Epithelial cell of esophagus (primary cell): ENCODE results near the gene FAM110D.

Source experiments
- DNase-seq: peaks from one replicate; pipeline ENCODE4 v3.0.0; 2010; ENCODE audit warnings: low read depth
- H3K4me3 ChIP-seq: 2 replicates; pipeline ENCODE4 v1.5.1; 2011; ENCODE audit warnings: mild to moderate bottlenecking, low read length, control low read depth
- TF ChIP-seq, protein P1 (sequence below): IDR thresholded peaks from 2 replicates; pipeline ENCODE4 v1.5.1; 2011; ENCODE audit warnings: low read depth, mild to moderate bottlenecking, low read length, control low read depth, inconsistent platforms; ENCODE audit not compliant: insufficient read depth; ENCODE audit errors: missing control alignments

The FAM110D gene

DNA sequence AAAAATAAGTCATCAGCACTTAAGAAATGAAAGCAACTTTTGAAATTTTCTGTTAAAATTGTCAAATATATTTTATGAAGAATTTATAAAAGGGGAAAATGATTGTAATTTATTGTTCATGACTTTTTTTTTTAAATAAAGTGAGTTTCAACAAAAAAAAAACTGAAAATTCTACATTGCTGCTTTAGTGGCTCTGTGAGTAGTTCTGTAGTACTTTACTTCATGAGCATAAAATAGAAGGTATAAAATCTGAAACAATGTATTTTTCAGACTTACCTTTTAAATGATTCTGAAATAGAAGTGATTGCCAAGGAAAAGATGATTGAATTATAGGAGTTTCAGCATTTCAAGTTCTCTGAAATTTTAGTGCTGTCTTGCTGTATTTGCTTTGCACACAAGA is 33.5 kb upstream of the FAM110D start:
- TF ChIP-seq, protein P1, sequence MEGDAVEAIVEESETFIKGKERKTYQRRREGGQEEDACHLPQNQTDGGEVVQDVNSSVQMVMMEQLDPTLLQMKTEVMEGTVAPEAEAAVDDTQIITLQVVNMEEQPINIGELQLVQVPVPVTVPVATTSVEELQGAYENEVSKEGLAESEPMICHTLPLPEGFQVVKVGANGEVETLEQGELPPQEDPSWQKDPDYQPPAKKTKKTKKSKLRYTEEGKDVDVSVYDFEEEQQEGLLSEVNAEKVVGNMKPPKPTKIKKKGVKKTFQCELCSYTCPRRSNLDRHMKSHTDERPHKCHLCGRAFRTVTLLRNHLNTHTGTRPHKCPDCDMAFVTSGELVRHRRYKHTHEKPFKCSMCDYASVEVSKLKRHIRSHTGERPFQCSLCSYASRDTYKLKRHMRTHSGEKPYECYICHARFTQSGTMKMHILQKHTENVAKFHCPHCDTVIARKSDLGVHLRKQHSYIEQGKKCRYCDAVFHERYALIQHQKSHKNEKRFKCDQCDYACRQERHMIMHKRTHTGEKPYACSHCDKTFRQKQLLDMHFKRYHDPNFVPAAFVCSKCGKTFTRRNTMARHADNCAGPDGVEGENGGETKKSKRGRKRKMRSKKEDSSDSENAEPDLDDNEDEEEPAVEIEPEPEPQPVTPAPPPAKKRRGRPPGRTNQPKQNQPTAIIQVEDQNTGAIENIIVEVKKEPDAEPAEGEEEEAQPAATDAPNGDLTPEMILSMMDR = no peak
- DNase-seq = no peak
- no peak overlapping the region for H3K4me3 ChIP-seq

- TF ChIP-seq, protein P1 = no peak
- H3K4me3 ChIP-seq = no peak overlapping the region
- DNase-seq = no peak
Measured at GRCh38 chr1:26125946-26126320, 32.9 kb upstream of the FAM110D start.

DNA sequence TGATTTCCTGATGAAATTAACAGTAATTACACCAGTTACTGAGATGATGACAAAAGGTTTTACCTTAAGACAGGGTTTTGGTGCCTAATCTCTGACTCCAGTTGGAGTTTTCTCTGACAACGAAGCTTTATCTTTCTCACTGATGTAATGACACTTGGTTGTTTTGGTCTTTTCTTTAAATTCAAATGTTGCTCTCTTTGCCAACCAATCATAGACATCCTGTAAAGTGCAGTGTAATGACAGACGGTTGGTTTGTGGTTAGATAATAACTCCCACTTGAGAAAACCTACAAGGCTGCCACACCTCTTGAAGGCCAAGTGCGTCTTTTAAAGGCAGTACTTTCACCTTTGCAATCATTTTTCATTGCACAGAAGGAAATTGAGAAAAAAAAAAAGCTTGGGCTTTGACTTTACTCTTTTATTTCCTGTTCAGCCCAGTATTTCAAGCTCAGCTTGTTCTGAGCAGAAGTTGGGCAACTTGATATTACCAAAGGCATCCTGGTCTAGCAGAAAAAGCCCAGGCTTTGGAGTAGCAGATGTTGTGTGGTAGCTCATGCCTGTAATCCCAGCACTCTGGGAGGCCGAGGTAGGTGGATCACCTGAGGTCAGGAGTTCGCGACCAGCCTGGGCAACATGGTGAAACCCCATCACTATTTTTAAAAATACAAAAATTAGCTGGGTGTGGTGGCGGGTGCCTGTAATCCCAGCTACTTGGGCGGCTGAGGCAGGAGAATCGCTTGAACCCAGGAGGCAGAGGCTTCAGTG is 32.4 kb upstream of the FAM110D start:
- TF ChIP-seq, protein P1 = no peak
- H3K4me3 ChIP-seq = no peak overlapping the region
- peak; percentile 89 for DNase-seq

GRCh38 chr1:26127235-26128163 is 31.4 kb upstream of the FAM110D start:
- peak; percentile 60 for DNase-seq
- H3K4me3 ChIP-seq = no peak overlapping the region

DNA sequence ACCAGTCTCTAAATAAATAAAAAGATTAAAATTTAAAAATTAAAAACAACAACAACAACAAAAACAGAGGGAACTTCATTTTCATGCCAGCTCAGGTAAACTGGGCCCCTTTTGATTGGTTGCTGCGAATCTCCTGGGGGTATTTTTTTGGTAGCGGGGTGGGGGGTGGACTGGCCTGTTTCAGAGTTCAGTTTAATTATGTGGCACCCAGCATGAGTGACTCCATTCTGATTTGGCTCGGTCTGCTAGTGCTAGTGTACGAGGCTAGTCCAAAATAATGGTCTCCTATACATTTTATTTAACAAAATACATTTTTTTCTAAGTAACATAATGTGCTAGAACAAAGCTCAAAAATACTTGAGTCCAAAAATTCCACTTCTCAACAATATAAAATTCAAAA is 29.1 kb upstream of the FAM110D start:
- TF ChIP-seq, protein P1 = no peak
- H3K4me3 ChIP-seq = no peak overlapping the region
- DNase-seq = no peak

More at GRCh38 chr1:26127235-26128163, 31.4 kb upstream of the FAM110D start:
- TF ChIP-seq, protein P1 = no peak

GRCh38 chr1:26130695-26131094 is 28.2 kb upstream of the FAM110D start:
- no peak for DNase-seq
- H3K4me3 ChIP-seq = no peak overlapping the region
- TF ChIP-seq, protein P1 = no peak
